Suppressor macrophage treated with lipopolysaccharide for 1 hour (primary cell): ENCODE data around the gene MCC.

Experiments
- DNase-seq, 3 donors: peaks; one replicate each; pipeline ENCODE4 v3.0.0-alpha.2; 2020 to 2022

The MCC gene

DNA sequence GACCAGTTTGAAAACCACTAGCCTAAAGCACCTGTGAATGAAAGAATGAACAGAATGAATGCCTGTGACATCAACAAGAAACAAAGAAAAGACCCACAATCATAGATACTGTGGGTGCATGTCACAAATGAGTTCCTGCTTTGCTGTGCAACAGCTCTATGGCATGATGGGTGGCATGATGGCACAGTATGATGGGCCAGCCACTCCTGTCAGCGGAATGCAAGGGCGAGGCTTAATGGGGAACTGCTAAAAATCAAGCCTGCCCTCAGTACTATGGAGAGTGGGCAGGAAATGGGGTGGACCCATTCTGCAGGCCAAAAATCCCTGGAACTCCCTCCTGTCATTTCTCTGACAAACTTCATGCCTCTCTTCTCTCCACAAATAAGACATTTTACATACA, 422.6 kb downstream of the MCC start:
- peak in 1 of 3 donors; percentile 14 for DNase-seq

GRCh38 chr5:113064806-113065205, 423.4 kb downstream of the MCC start:
- DNase-seq, result peak in 1 of 3 donors; percentile 15

- peak in 1 of 3 donors; percentile 6 for DNase-seq
These were observed 424.3 kb downstream of the MCC start for GRCh38 chr5:113063927-113064326.

DNA sequence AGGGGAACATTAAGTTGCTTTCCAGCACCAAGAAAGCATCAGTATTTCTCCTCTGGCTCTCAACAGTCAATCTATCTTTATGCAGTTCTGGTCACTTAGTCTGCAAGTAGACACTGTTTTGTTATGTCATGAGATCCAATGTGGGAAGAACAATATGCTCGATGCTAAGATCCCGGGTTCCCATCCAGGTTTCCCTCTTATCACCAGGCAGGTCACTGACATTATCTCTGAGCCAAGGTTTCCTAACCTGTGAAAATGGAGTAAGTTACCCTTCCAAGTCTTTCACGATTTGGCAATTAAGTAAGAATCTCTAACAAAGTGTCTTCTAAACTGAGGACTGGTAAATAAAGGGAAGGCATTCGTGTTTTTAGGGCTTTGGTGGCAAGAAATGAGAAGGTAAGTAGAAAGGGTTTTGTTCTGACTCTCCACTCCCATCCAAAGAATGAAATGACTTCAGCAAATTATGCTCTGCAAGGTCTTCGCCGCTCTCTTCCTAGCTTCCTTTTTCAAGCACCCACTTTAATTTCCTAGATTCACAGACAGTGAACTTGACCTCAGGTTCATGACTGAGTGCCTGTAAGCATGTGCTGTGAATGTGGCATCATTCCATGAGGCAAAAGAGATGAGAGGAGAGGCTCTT, 425.3 kb downstream of the MCC start:
- peak in 1 of 3 donors; percentile 17 for DNase-seq

DNA sequence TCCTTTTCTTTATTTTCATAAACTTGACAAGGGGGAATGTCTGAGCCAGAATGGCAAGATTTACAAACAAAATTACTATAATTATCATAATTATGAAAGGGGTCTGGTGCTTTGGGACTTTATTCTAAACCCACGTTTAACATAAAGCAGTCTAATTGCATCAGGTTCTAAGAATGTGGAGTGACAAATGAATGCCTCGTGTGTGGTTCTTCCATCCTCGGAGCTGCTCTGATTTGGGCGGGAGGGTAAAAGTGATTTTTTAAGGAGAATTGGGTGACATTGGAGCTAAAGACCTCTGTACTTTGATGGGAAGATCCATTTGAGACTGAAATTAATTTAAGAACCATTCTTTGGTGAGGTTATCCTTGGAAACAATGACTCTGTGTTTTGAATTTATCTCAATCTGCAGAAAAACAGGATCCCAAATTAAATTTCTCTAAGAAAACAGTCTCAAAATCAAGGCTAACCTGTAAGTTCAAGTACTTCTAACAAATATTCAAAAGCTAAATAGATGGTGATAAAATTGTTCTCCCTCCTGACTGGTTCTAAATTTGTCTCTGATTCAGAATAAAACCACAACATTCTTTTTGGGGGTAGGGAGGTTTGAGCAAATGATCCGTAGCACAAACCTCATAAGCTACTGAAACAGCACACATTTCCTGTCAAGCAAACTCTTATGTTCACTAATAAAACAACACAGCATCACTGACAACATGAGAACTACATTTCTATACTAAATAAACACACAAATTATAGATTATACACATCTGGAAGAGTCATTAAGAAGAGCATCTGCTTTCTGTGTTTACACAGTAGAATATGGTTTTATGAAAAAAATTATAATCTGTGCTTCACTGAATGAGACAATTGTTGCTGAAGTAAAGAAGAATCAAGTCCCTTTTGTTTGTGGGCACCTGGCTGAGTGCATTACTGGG, 426.1 kb downstream of the MCC start:
- DNase-seq, result peak in 1 of 3 donors; percentile 12

GRCh38 chr5:113060408-113061025, 427.7 kb downstream of the MCC start:
- DNase-seq, result peak in 1 of 3 donors; percentile 16

- DNase-seq, result peak in 1 of 3 donors; percentile 14
These were observed 428.8 kb downstream of the MCC start for GRCh38 chr5:113059232-113060040.

GRCh38 chr5:113058706-113059226, 429.5 kb downstream of the MCC start:
- peak in 1 of 3 donors; percentile 15 for DNase-seq

GRCh38 chr5:113058269-113058668, 430.0 kb downstream of the MCC start:
- no peak for DNase-seq

DNA sequence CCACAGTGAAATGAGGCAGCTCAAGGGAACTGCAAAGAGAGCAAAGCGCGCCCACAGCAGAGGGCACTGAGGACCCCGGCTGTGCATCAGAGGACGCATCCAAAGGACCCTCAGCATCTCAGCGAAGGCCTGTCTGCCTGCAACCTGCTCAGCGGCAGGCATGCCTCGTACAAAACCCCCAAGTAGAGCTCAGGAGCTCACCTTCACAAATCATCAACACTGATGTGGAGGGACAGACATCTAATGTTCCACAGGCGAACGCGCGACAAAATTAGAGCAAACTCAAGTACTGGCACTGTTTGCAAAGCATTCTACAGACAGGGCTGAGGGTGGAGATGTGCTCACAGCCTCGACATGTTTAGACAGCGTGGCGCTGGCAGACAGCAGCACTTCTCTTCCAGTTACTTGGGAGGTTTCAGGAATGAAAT, 430.7 kb downstream of the MCC start:
- DNase-seq, result no peak

- peak; percentile 67 to 77 (median 68) for DNase-seq
These were observed 431.3 kb downstream of the MCC start for GRCh38 chr5:113056988-113057387.

- peak in 1 of 3 donors; percentile 47 for DNase-seq
These were observed 433.4 kb downstream of the MCC start for GRCh38 chr5:113054899-113055298.

DNA sequence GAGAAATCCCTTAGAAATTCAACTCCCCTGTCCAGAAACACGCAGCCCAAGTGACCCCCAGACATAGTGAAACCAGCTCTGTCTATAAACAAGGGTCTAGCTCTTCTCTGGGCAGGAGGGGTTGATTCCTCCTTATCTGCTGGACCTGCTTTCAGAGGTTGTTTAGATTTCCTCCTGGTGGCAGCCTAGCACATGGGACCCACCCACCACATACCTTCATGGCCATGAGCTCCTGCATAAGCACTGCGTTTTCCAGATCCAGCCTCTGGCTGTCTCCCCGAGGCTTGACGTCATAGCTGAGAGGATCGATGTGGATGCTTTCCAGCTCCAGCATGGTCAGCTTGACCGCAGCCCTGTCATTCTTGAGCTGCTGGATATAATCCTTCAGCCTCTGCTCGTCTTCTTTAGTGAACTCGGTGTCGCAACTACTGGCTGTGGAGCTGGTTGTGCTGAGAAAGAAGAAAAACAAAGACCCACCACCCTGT, 434.7 kb downstream of the MCC start:
- DNase-seq, result peak in 1 of 3 donors; percentile 7

GRCh38 chr5:113052041-113052795, 436.0 kb downstream of the MCC start:
- DNase-seq, result peak in 1 of 3 donors; percentile 18

DNA sequence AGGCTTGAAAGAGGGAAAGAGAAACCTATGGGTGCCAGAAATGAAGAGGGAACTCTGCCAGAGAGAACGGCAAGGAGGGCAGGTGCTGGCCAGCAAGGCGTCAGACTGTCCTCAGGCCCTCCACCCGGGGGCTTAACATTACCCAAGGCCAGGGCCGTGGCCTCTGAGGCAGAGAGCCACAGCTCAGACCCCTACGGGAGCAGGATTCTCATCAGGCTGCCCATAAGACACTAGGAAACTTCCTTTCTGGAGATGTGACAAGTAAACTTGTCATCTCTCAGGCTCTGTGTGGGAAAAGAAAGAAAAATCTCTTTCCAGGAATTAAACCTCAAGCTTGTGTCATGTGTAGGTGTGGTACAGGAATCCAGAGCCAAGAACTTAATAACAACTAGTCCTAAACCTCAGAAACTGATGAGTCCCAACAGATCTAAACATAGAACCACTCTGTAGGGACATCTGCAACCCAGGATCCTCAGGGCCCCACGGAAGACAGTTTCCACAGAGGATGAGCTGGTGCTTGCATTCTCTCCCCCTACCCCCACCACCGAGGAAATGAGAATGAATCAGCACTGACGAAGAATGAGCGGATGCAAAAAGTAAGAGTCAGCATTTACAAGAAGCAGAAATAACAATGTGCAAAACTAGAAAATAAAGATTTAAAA, 437.4 kb downstream of the MCC start:
- peak; percentile 69 to 79 (median 77) for DNase-seq

DNA sequence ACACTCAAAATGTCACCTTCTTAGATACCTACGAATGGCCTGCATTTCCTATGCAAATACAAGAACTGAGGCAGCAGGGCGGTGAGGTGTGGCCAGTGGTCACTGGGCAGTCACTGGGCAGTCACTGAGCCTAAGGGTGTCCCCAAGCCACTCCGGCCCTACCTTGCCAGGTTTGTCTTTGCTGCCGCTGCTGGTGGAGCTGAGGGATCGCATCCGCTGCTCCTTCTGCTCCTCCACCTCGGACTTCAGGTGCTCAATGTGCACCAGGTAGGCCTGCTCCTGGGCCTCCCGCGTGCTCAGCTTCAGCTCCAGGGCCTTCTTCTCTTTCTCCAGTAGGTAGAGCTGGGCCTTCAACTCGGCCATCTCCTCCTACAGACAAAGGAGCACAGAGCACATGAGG, 439.3 kb downstream of the MCC start:
- DNase-seq, result no peak

DNA sequence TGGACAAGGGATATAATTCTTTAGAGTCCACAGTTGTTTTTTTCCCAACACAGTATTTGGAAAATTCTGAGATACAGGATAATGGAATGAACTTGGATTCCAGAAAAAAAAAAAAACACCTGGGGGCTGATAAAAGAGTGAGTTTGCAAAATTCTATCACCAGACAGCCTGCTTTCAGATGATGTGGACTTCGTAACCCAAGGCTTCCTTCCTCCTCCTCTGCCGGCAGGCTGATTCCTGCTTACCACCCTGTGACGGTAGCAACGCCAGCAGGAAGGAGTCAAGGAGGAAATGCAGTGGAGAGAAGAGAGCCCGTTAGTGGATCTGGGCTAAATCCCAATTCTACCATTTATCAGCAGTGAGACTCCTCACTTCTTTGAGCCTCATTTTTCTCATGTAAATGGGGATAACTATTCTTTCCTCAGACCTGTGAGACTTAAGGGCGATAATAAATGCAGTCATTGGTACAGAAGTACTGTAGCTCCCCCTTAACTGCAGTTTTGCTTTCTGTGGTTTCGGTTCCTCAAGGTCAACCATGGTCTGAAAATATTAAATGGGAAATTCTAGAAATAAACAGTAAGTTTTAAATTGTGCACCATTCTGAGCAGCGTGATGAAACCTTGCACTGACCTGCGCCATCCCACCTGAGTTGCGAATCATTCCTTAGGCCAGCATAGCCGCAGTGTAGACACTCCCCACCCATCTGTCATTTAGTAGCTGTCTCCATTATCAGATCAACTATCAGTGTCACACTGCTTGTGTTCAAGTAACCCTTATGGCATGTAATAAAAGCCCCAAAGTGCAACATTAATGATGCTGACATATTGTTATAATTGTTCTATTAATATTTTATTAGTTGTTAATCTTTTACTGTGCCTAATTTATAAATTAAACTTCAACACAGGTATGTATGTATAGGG, 440.3 kb downstream of the MCC start:
- peak; percentile 56 to 64 (median 60) for DNase-seq

- DNase-seq, result peak; percentile 34 to 54 (median 44)
These were observed 441.0 kb downstream of the MCC start for GRCh38 chr5:113047234-113047633.

DNA sequence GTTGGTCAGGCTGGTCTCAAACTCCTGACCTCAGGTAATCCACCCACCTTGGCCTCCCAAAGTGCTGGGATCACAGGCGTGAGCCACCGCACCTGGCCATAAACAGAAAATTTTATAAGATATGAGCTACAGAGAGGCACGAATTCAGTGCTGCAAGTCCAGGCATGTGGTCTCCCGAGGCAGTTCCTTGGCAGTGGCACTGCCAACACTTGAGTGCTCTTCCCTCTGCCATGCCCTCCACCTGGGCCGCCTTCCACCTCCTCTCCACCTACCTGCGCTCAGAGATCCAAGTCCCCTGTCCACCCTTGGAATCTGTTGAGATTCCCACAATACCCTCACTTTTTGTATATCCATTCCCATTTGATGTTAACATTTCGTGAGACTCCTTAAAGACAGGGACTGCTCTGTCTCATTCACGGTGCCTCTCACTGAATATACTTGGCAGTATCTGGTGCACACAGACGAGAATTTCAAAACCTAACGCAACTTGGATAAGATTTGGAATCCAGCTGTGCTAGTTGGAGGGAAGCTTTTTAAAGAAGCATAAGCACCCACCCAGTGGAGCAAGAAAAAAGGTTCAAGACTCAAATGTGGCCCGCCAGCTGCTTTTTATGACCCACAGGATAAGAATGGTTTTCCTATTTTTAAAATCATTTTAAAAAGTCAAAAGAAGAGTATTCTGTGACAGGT, 443.3 kb downstream of the MCC start:
- DNase-seq, result no peak
